GM12878 (cell line): Measurements from ENCODE around the gene H6PD. TPM values are rescaled to one million over a fixed set of nuclear protein-coding genes. Genes with fewer than 3 reads are reported as not detected.

Experiments
- ATAC-seq: fragments of 200-7000 bp; cut with Tn5 transposase; 3 replicates; pipeline ENCODE4 v1.9.1; 2020; ENCODE audit warnings: mild to moderate bottlenecking, moderate library complexity
- BruUV-seq: library from RNA; stranded (reverse); fragments of 400-500 nt; replicated peaks from 2 replicates; lab custom pipeline; 2021; lab: Mats Ljungman, UMichigan
- CTCF ChIA-PET: fragments of 300-600 bp; sonication (Branson Sonifier 250); formaldehyde crosslinking; extraction: SDS; loops from one replicate; lab custom pipeline; 2021; ENCODE audit warnings: inconsistent platforms; lab: Yijun Ruan, JAX
- POLR2A ChIA-PET: fragments of 350-600 bp; formaldehyde crosslinking; extraction: SDS; loops from one replicate; lab custom pipeline; 2021; ENCODE audit warnings: inconsistent platforms; lab: Charles Lee
- RAD21 ChIA-PET: fragments of 300-600 bp; sonication (Branson Sonifier 250); formaldehyde crosslinking; loops from one replicate; lab custom pipeline; 2023; ENCODE audit warnings: antibody characterized with exemption; ENCODE audit not compliant: unreplicated experiment; lab: Charles Lee
- SMC1A ChIA-PET: fragments of 300-600 bp; sonication (Branson Sonifier 250); formaldehyde crosslinking; loops from one replicate; lab custom pipeline; 2023; ENCODE audit not compliant: unreplicated experiment, uncharacterized antibody; lab: Charles Lee
- DNase-seq: peaks from one replicate; pipeline ENCODE4 v3.0.0-alpha.2; 2011; ENCODE audit warnings: low read depth, low spot score
- FAIRE-seq: peaks from 3 replicates; lab custom pipeline; 2011; peaks lifted over from hg19 to GRCh38; lab: Jason Lieb, UNC
- H2AFZ ChIP-seq: 2 replicates; pipeline ENCODE4 v1.6.0; 2011; ENCODE audit warnings: low read depth, low read length, control low read depth; ENCODE audit not compliant: control insufficient read depth
- H3K27ac ChIP-seq: 2 replicates; pipeline ENCODE4 v1.5.1; 2011; ENCODE audit warnings: control low read depth; ENCODE audit not compliant: control insufficient read depth, insufficient read depth
- H3K27me3 ChIP-seq, 2 experiments: replicated peaks in 1 of 2; 2 replicates each; pipeline versions ENCODE4 v1.6.0 to v1.6.1; 2011; ENCODE audit warnings: low read length in 1 of 2; ENCODE audit not compliant: control insufficient read depth in 2 of 2, insufficient read depth in 2 of 2
- H3K36me3 ChIP-seq, 2 experiments: 2 replicates each; pipeline ENCODE4 v1.5.1; 2011; ENCODE audit warnings: low read length in 1 of 2; ENCODE audit not compliant: control insufficient read depth in 2 of 2, insufficient read depth in 2 of 2
- H3K4me1 ChIP-seq: 2 replicates; pipeline ENCODE4 v1.6.1; 2011; ENCODE audit warnings: mild to moderate bottlenecking, low read length, moderate library complexity, mixed read lengths; ENCODE audit not compliant: control insufficient read depth, insufficient read depth
- H3K4me2 ChIP-seq: 2 replicates; pipeline ENCODE4 v1.6.0; 2011; ENCODE audit warnings: control low read depth; ENCODE audit not compliant: control insufficient read depth, insufficient read depth
- H3K4me3 ChIP-seq: fragments of 200-600 bp; sonication (generic); 2 replicates; pipeline ENCODE4 v1.5.1; 2016
- H3K79me2 ChIP-seq: 2 replicates; pipeline ENCODE4 v1.6.0; 2011; ENCODE audit warnings: low read length; ENCODE audit not compliant: control insufficient read depth, insufficient read depth
- H3K9ac ChIP-seq: 2 replicates; pipeline ENCODE4 v1.8.0; 2011; ENCODE audit warnings: low read length, control low read depth, mixed read lengths; ENCODE audit not compliant: control insufficient read depth, insufficient read depth
- H3K9me3 ChIP-seq: replicated peaks from 3 replicates; pipeline ENCODE4 v1.5.1; 2011; ENCODE audit warnings: mild to moderate bottlenecking, low read length; ENCODE audit not compliant: control insufficient read depth, insufficient read depth
- H4K20me1 ChIP-seq: 2 replicates; pipeline ENCODE4 v1.6.0; 2011; ENCODE audit not compliant: control insufficient read depth, insufficient read depth
- CEBPB ChIP-seq, 2 experiments: fragments of 150-350 bp in 1 of 2; IDR thresholded peaks; 2 replicates each; pipeline ENCODE4 v1.6.1; 2012 to 2014; ENCODE audit warnings: low read depth in 2 of 2, low read length in 2 of 2, borderline replicate concordance in 1 of 2, inconsistent platforms in 1 of 2
- DPF2 ChIP-seq: fragments of 450-650 bp; IDR thresholded peaks from 2 replicates; pipeline ENCODE4 v1.6.1; 2017; ENCODE audit warnings: mild to moderate bottlenecking
- ESRRA ChIP-seq: IDR thresholded peaks from 2 replicates; pipeline ENCODE4 v1.6.1; 2012; ENCODE audit warnings: mild to moderate bottlenecking, low read length, improper control_type of control experiment
- HDAC6 ChIP-seq: fragments of 200-600 bp; sonication (generic); IDR thresholded peaks from one replicate; pipeline ENCODE4 v1.8.0; 2017; ENCODE audit warnings: antibody characterized with exemption; ENCODE audit not compliant: unreplicated experiment
- JUND ChIP-seq: IDR thresholded peaks from 2 replicates; pipeline ENCODE4 v1.6.1; 2012; ENCODE audit warnings: low read depth, mild to moderate bottlenecking, low read length, improper control_type of control experiment, moderate library complexity
- SMAD1 ChIP-seq: fragments of 450-650 bp; IDR thresholded peaks from 2 replicates; pipeline ENCODE4 v1.6.1; 2018; ENCODE audit warnings: mild to moderate bottlenecking, low read depth; ENCODE audit not compliant: partially characterized antibody
- ZBED1 ChIP-seq: IDR thresholded peaks from 2 replicates; pipeline ENCODE4 v1.6.1; 2016; ENCODE audit warnings: borderline replicate concordance
- ZNF207 ChIP-seq: fragments of 450-650 bp; IDR thresholded peaks from 2 replicates; pipeline ENCODE4 v1.6.1; 2014; ENCODE audit warnings: antibody characterized with exemption, mild to moderate bottlenecking, borderline replicate concordance
- ZNF384 ChIP-seq: IDR thresholded peaks from 2 replicates; pipeline ENCODE4 v1.6.1; 2012; ENCODE audit warnings: low read depth, mild to moderate bottlenecking, low read length, improper control_type of control experiment, borderline replicate concordance
- WGBS: methylation state at CpG from one replicate; pipeline ENCODE4 v1.1.6; 2016; ENCODE audit warnings: low lambda C conversion rate; ENCODE audit not compliant: insufficient replicate concordance, insufficient coverage; ENCODE audit errors: missing lambda C conversion rate; 5-methylcytosine and 5-hydroxymethylcytosine counted together
- in situ Hi-C: fragments of 300-500 bp; cut with MboI; formaldehyde crosslinking; loops from 9 replicates; pipeline ENCODE4 v1.14.3; 2018; ENCODE audit warnings: mixed read lengths
- intact Hi-C: fragments of 100-400 bp; cut with micrococcal nuclease; formaldehyde crosslinking; loops from one replicate; pipeline ENCODE4 v1.14.2; 2022; ENCODE audit not compliant: unreplicated experiment
- polyA plus RNA-seq, 11 experiments: library from polyadenylated mRNA; depleted of rRNA in 4 of 11; unstranded in 6 of 11; stranded (reverse) in 5 of 11; fragments of >200 nt; fragmentation: Nextera tagmentation in 4 of 11; fragmentation: Illumina TruSeq in 1 of 11; extraction: Ambion mirVana in 4 of 11; extraction: Trizol in 1 of 11; gene quantifications; 1 replicate in 1 of 11; 2 replicates in 10 of 11; pipeline versions ENCODE4 v1.2.1 to v1.2.3, GENCODE V29; 2011 to 2016; ENCODE audit warnings: inconsistent platforms in 2 of 11, missing spikeins in 2 of 11, low read depth in 1 of 11
- total RNA-seq, 4 experiments: library from RNA; depleted of rRNA in 3 of 4; stranded (reverse); fragments of >200 nt in 3 of 4; fragmentation: Illumina TruSeq in 1 of 4; extraction: Trizol in 1 of 4; gene quantifications; 2 replicates each; pipeline versions ENCODE4 v1.2.1 to v1.2.3, GENCODE V29; 2013 to 2021
- TF ChIP-seq, protein P1 (sequence below): fragments of 450-650 bp; IDR thresholded peaks from 2 replicates; pipeline ENCODE4 v1.6.1; 2017; ENCODE audit warnings: borderline replicate concordance
- TF ChIP-seq, protein P2 (sequence below): fragments of 450-650 bp; IDR thresholded peaks from 2 replicates; pipeline ENCODE4 v1.6.1; 2017; ENCODE audit warnings: mild to moderate bottlenecking, moderate library complexity
- TF ChIP-seq, protein P3 (sequence below): fragments of 450-650 bp; IDR thresholded peaks from 2 replicates; pipeline ENCODE4 v1.6.1; 2018; ENCODE audit warnings: mild to moderate bottlenecking, low read depth, moderate library complexity; ENCODE audit not compliant: partially characterized antibody

H6PD gene
- total and polyA plus RNA-seq, 10 of the 15 experiments (the other 5 are each of a cell fraction or from before 2014, with no cell fraction given), result 1.2 to 20.7 (median 7.7) TPM

DNA sequence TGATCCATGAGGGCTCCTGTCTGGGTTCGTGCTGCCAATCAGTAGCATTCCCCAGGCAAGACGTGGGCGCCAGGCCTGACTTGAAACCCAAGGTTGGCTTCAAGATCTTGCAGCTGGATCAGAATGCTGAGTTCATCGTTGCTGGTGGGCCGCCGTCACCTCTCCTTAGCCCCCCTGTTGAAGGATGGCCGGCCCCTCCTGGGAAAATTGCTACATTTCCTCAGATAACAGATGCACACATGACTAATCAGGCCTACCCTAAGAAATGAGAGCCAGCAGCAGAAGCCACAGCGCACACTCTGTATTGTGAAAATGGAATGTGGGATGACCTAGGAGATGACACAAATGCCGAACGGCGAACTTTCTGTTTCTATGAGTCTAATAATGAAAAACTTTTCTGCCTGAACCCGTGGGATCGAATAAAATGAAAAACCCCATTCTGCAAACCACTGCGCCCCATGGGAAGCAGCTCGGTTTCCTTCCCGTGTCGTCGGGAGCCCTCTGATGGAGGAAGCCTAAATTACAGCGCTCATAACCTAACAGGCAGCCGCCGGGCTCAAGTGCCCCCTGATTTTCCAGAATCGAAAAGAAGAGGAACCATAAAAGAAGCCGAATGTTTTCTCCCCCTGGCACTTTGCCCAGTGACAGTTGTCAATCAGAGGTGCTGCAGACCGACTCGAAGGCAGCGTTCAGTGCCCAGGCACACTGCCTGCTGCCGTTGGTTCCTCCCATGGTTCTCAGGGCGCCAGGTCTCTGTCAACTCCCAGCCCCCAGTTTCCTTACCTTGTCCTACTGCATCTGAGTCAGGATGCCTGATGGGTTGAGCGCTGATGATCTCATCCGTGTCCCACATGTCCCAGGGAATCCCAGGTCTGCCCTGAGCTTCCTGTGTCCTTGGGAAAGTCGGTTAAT lies 38.2 kb upstream of the H6PD start:
- BruUV-seq, result no TSS peak
- TF ChIP-seq ESRRA (no peak), SMAD1 (no peak), ZBED1 (no peak), ZNF384 (no peak), CEBPB (IDR thresholded peaks at IDR 0.05; ENCODE audit: borderline replicate concordance in 1 of 2, low read depth in 2 of 2, low read length in 2 of 2) (no peak), HDAC6 (no peak), JUND (no peak), ZNF207 (peak; percentile 44), DPF2 (no peak; the same call in 1 of the 2 replicates)
- TF ChIP-seq, protein P1, sequence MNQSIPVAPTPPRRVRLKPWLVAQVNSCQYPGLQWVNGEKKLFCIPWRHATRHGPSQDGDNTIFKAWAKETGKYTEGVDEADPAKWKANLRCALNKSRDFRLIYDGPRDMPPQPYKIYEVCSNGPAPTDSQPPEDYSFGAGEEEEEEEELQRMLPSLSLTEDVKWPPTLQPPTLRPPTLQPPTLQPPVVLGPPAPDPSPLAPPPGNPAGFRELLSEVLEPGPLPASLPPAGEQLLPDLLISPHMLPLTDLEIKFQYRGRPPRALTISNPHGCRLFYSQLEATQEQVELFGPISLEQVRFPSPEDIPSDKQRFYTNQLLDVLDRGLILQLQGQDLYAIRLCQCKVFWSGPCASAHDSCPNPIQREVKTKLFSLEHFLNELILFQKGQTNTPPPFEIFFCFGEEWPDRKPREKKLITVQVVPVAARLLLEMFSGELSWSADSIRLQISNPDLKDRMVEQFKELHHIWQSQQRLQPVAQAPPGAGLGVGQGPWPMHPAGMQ, result no peak
- TF ChIP-seq, protein P2, sequence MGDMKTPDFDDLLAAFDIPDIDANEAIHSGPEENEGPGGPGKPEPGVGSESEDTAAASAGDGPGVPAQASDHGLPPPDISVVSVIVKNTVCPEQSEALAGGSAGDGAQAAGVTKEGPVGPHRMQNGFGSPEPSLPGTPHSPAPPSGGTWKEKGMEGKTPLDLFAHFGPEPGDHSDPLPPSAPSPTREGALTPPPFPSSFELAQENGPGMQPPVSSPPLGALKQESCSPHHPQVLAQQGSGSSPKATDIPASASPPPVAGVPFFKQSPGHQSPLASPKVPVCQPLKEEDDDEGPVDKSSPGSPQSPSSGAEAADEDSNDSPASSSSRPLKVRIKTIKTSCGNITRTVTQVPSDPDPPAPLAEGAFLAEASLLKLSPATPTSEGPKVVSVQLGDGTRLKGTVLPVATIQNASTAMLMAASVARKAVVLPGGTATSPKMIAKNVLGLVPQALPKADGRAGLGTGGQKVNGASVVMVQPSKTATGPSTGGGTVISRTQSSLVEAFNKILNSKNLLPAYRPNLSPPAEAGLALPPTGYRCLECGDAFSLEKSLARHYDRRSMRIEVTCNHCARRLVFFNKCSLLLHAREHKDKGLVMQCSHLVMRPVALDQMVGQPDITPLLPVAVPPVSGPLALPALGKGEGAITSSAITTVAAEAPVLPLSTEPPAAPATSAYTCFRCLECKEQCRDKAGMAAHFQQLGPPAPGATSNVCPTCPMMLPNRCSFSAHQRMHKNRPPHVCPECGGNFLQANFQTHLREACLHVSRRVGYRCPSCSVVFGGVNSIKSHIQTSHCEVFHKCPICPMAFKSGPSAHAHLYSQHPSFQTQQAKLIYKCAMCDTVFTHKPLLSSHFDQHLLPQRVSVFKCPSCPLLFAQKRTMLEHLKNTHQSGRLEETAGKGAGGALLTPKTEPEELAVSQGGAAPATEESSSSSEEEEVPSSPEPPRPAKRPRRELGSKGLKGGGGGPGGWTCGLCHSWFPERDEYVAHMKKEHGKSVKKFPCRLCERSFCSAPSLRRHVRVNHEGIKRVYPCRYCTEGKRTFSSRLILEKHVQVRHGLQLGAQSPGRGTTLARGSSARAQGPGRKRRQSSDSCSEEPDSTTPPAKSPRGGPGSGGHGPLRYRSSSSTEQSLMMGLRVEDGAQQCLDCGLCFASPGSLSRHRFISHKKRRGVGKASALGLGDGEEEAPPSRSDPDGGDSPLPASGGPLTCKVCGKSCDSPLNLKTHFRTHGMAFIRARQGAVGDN, result 0 out of 2 replicates have a peak, but pooled peaks have one; percentile 41
- TF ChIP-seq, protein P3, sequence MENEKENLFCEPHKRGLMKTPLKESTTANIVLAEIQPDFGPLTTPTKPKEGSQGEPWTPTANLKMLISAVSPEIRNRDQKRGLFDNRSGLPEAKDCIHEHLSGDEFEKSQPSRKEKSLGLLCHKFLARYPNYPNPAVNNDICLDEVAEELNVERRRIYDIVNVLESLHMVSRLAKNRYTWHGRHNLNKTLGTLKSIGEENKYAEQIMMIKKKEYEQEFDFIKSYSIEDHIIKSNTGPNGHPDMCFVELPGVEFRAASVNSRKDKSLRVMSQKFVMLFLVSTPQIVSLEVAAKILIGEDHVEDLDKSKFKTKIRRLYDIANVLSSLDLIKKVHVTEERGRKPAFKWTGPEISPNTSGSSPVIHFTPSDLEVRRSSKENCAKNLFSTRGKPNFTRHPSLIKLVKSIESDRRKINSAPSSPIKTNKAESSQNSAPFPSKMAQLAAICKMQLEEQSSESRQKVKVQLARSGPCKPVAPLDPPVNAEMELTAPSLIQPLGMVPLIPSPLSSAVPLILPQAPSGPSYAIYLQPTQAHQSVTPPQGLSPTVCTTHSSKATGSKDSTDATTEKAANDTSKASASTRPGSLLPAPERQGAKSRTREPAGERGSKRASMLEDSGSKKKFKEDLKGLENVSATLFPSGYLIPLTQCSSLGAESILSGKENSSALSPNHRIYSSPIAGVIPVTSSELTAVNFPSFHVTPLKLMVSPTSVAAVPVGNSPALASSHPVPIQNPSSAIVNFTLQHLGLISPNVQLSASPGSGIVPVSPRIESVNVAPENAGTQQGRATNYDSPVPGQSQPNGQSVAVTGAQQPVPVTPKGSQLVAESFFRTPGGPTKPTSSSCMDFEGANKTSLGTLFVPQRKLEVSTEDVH, result no peak

More for the DNA sequence above, 38.2 kb upstream of the H6PD start:
- peak; percentile 74 for ATAC-seq
- H3K27me3 ChIP-seq, result peaks cover 0 to 21% of the 10 kb centered on the region in 2 experiments; a peak in 3 of 4 replicates
- DNase-seq, result peak; percentile 67
- WGBS, result 15% methylated on average over 31 of the region's 31 CpGs
- peak; percentile 88 for FAIRE-seq
- peak overlapping the region; percentile 5; the same call in 1 of the 2 replicates for H3K4me3 ChIP-seq
- in situ Hi-C loops, result loop anchor here (5.0 kb wide), 1 partner anchor 84 kb away; no protein-coding TSS in a partner anchor
- peak overlapping the region; percentile 93 for H3K4me2 ChIP-seq
- no peaks in the 10 kb centered on the region for H3K36me3 ChIP-seq
- ChIA-PET CTCF (interaction anchor here (0.8 to 6.6 kb wide), 33 partner anchors 8 to 278 kb away, joined by 3 to 117 read pairs (median 6); partner anchors contain the start of genes GPR157 and H6PD), POLR2A (interaction anchor here (0.6 to 2.3 kb wide), 3 partner anchors 86 to 1015 kb away, joined by 3 to 6 read pairs (median 4); no protein-coding TSS in a partner anchor), RAD21 (interaction anchor here (0.6 to 5.6 kb wide), 17 partner anchors 9 to 94 kb away, joined by 3 to 59 read pairs (median 4); partner anchors contain the start of gene H6PD), SMC1A (interaction anchor here (0.7 to 3.8 kb wide), 15 partner anchors 17 to 232 kb away, joined by 3 to 43 read pairs (median 6); partner anchors contain the start of gene GPR157)
- no peaks in the 10 kb centered on the region for H3K9me3 ChIP-seq
- intact Hi-C loops, result loop anchor here (1.0 to 5.0 kb wide), 4 partner anchors 15 to 189 kb away; no protein-coding TSS in a partner anchor
- H3K9ac ChIP-seq, result peak overlapping the region; percentile 44; the same call in 1 of the 2 replicates
- H2AFZ ChIP-seq, result peak overlapping the region; percentile 87
- no peaks in the 10 kb centered on the region for H3K79me2 ChIP-seq
- H3K4me1 ChIP-seq, result peaks cover 52% of the 10 kb centered on the region
- peak overlapping the region; percentile 51 for H3K27ac ChIP-seq
- no peaks in the 10 kb centered on the region for H4K20me1 ChIP-seq
